GM12878 (cell line): Measurements from ENCODE around the gene FAHD2A.

Experiments used
- CEBPB ChIP-seq, 2 experiments: fragments of 150-350 bp in 1 of 2; IDR thresholded peaks; 2 replicates each; pipeline ENCODE4 v1.6.1; 2012 to 2014; ENCODE audit warnings: low read depth in 2 of 2, low read length in 2 of 2, borderline replicate concordance in 1 of 2, inconsistent platforms in 1 of 2
- CTCF ChIP-seq, 3 experiments: IDR thresholded peaks in 2 of 3; conservative IDR thresholded peaks in 1 of 3; 2 replicates each; pipeline ENCODE4 v1.5.1; 2011; ENCODE audit warnings: low read depth in 3 of 3, low read length in 3 of 3, mild to moderate bottlenecking in 3 of 3, control low read depth in 2 of 3, moderate library complexity in 2 of 3, inconsistent platforms in 1 of 3, mixed read lengths in 1 of 3; ENCODE audit not compliant: control insufficient read depth in 2 of 3, insufficient read depth in 1 of 3; ENCODE audit errors: extremely low read depth in 1 of 3
- HCFC1 ChIP-seq: fragments of 150-350 bp; IDR thresholded peaks from 2 replicates; pipeline ENCODE4 v1.6.1; 2014; ENCODE audit warnings: low read length
- PRDM15 ChIP-seq: fragments of 450-650 bp; formaldehyde crosslinking; IDR thresholded peaks from 2 replicates; pipeline ENCODE4 v1.4.0; 2020; ENCODE audit warnings: mild to moderate bottlenecking, moderate library complexity
- RBBP5 ChIP-seq: fragments of 200-600 bp; sonication (generic); conservative IDR thresholded peaks from 2 replicates; pipeline ENCODE4 v1.6.1; 2016
- SMAD1 ChIP-seq: fragments of 450-650 bp; IDR thresholded peaks from 2 replicates; pipeline ENCODE4 v1.6.1; 2018; ENCODE audit warnings: mild to moderate bottlenecking, low read depth; ENCODE audit not compliant: partially characterized antibody
- SMARCA5 ChIP-seq: fragments of 450-650 bp; IDR thresholded peaks from 2 replicates; pipeline ENCODE4 v1.6.1; 2017; ENCODE audit warnings: mild to moderate bottlenecking

- TF ChIP-seq CTCF (IDR thresholded peaks at IDR 0.05 in 2 of 3, conservative IDR thresholded peaks at IDR 0.05 in 1 of 3; ENCODE audit: control insufficient read depth in 2 of 3, extremely low read depth in 1 of 3, insufficient read depth in 1 of 3, low read depth in 3 of 3, low read length in 3 of 3) (no peak), RBBP5 (no peak), HCFC1 (no peak), SMARCA5 (no peak), PRDM15 (CRISPR knock-in tag) (no peak), SMAD1 (no peak), CEBPB (IDR thresholded peaks at IDR 0.05; ENCODE audit: borderline replicate concordance in 1 of 2, low read depth in 2 of 2, low read length in 2 of 2) (no peak)
Measured at GRCh38 chr2:95399061-95399460, 3.4 kb upstream of the FAHD2A start.
